Gastrocnemius medialis (tissue), 4 donors: ENCODE results near the gene IGSF6. TPM values are rescaled to one million over a fixed set of nuclear protein-coding genes. Genes with fewer than 3 reads are reported as not detected.

Experiments used
- ATAC-seq, 2 donors: fragments of 150-250 bp; one replicate each; pipeline ENCODE4 v1.9.1; 2016
- DNase-seq, 2 donors: peaks; one replicate each; pipeline ENCODE4 v3.0.0-alpha.2; 2019
- H3K27ac ChIP-seq, 4 donors: fragments of 200-600 bp; sonication (generic); 1 replicate in 1 of 4; 2 replicates in 3 of 4; pipeline ENCODE4 v1.5.1; 2016 to 2018; ENCODE audit warnings: mild to moderate bottlenecking in 2 of 4, moderate library complexity in 1 of 4
- H3K27me3 ChIP-seq, 3 donors: fragments of 200-600 bp; sonication (generic) in 2 of 3; 1 replicate in 1 of 3; 2 replicates in 2 of 3; pipeline versions ENCODE4 v1.5.1 to v1.6.0; 2016 to 2019; ENCODE audit warnings: mild to moderate bottlenecking in 1 of 3, moderate library complexity in 1 of 3
- H3K36me3 ChIP-seq, 2 donors: fragments of 200-600 bp; sonication (generic) in 1 of 2; one replicate each; pipeline ENCODE4 v1.5.1; 2017 to 2018
- H3K4me1 ChIP-seq, 2 donors: fragments of 200-600 bp; sonication (generic) in 1 of 2; one replicate each; pipeline ENCODE4 v1.5.1; 2016 to 2017; ENCODE audit warnings: mild to moderate bottlenecking in 2 of 2
- H3K4me3 ChIP-seq, 4 donors: fragments of 200-600 bp; sonication (generic) in 3 of 4; 1 replicate in 1 of 4; 2 replicates in 3 of 4; pipeline ENCODE4 v1.5.1; 2016 to 2019; ENCODE audit warnings: mild to moderate bottlenecking in 2 of 4
- H3K9me3 ChIP-seq, 3 donors: fragments of 200-600 bp; sonication (generic) in 2 of 3; 1 replicate in 1 of 3; 2 replicates in 2 of 3; pipeline ENCODE4 v1.5.1; 2016 to 2019
- POLR2A ChIP-seq, 2 donors: fragments of 450-650 bp; IDR thresholded peaks; one replicate each; pipeline ENCODE4 v1.6.1; 2017; ENCODE audit warnings: antibody characterized with exemption in 2 of 2, mild to moderate bottlenecking in 2 of 2, moderate library complexity in 2 of 2
- in situ Hi-C, 4 donors: fragments of 200-750 bp; cut with MboI; loops; one replicate each; pipeline versions ENCODE4 v1.15.0 to v1.8.0; 2017; ENCODE audit warnings: low sequenced_read_pairs in 4 of 4
- intact Hi-C: fragments of 100-400 bp; cut with DNase I; formaldehyde crosslinking; loops from one replicate; pipeline ENCODE4 v1.15.1; 2023; ENCODE audit warnings: low total_unique reads
- total RNA-seq, 4 donors: library from RNA; depleted of rRNA; stranded (reverse); fragments of >200 nt; gene quantifications; one replicate each; pipeline versions ENCODE4 v1.1.0 to v1.2.3, GENCODE V29; 2016
- TF ChIP-seq, protein P1 (sequence below), 5 experiments: fragments of 450-650 bp in 3 of 5; fragments of 200-600 bp in 2 of 5; sonication (generic) in 2 of 5; IDR thresholded peaks in 4 of 5; conservative IDR thresholded peaks in 1 of 5; 1 replicate in 4 of 5; 2 replicates in 1 of 5; pipeline ENCODE4 v1.5.1; 2016 to 2019; ENCODE audit warnings: antibody characterized with exemption in 5 of 5, mild to moderate bottlenecking in 3 of 5, moderate library complexity in 3 of 5

The IGSF6 gene
- total RNA-seq, 4 donors from 2014 or later = 0.10 to 0.60 (median 0.39) TPM

- Histone ChIP-seq H3K4me3 (peak overlapping the region; percentile 18 to 42 (median 29)), H3K27me3 (no peaks in the 10 kb centered on the region), H3K4me1 (peaks cover 12 to 29% of the 10 kb centered on the region in 2 donors), H3K27ac (peak overlapping the region; percentile 41 to 64 (median 54)), H3K36me3 (no peaks in the 10 kb centered on the region), H3K9me3 (no peaks in the 10 kb centered on the region)
- in situ Hi-C loops (loop anchor here in 1 of 4 donors (10.0 kb wide), 1 partner anchor 50 kb away; the partner anchor contains the start of gene METTL9), intact Hi-C loops (no loop called here)
- ATAC-seq (peak in 1 of 2 donors; percentile 55), DNase-seq (no peak)
- TF ChIP-seq POLR2A (IDR thresholded peaks at IDR 0.05) = no peak
- TF ChIP-seq, protein P1, sequence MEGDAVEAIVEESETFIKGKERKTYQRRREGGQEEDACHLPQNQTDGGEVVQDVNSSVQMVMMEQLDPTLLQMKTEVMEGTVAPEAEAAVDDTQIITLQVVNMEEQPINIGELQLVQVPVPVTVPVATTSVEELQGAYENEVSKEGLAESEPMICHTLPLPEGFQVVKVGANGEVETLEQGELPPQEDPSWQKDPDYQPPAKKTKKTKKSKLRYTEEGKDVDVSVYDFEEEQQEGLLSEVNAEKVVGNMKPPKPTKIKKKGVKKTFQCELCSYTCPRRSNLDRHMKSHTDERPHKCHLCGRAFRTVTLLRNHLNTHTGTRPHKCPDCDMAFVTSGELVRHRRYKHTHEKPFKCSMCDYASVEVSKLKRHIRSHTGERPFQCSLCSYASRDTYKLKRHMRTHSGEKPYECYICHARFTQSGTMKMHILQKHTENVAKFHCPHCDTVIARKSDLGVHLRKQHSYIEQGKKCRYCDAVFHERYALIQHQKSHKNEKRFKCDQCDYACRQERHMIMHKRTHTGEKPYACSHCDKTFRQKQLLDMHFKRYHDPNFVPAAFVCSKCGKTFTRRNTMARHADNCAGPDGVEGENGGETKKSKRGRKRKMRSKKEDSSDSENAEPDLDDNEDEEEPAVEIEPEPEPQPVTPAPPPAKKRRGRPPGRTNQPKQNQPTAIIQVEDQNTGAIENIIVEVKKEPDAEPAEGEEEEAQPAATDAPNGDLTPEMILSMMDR (IDR thresholded peaks at IDR 0.05 in 4 of 5, conservative IDR thresholded peaks at IDR 0.05 in 1 of 5) = no peak
These were observed 7.1 kb downstream of the IGSF6 start for GRCh38 chr16:21645261-21645721.

- ATAC-seq (no peak), DNase-seq (no peak)
- Histone ChIP-seq H3K9me3 (no peaks in the 10 kb centered on the region), H3K36me3 (no peaks in the 10 kb centered on the region), H3K4me1 (peaks cover 12 to 29% of the 10 kb centered on the region in 2 donors), H3K4me3 (peak overlapping the region in 1 of 4 donors; percentile 42), H3K27ac (peak overlapping the region; percentile 41 to 64 (median 54)), H3K27me3 (no peaks in the 10 kb centered on the region)
- intact Hi-C loops (loop anchor here (5.0 kb wide), 1 partner anchor 47 kb away; the partner anchor contains the start of gene METTL9), in situ Hi-C loops (loop anchor here in 1 of 4 donors (10.0 kb wide), 1 partner anchor 50 kb away; the partner anchor contains the start of gene METTL9)
- TF ChIP-seq, protein P1 (IDR thresholded peaks at IDR 0.05 in 4 of 5, conservative IDR thresholded peaks at IDR 0.05 in 1 of 5) = no peak
- no peak for TF ChIP-seq POLR2A (IDR thresholded peaks at IDR 0.05)
These were observed 7.7 kb downstream of the IGSF6 start for GRCh38 chr16:21644674-21645073.

- Histone ChIP-seq H3K4me3 (no peak overlapping the region), H3K27ac (no peak overlapping the region), H3K36me3 (no peaks in the 10 kb centered on the region), H3K27me3 (no peaks in the 10 kb centered on the region), H3K9me3 (no peaks in the 10 kb centered on the region), H3K4me1 (peaks cover 12 to 25% of the 10 kb centered on the region in 2 donors)
- TF ChIP-seq, protein P1 (IDR thresholded peaks at IDR 0.05 in 4 of 5, conservative IDR thresholded peaks at IDR 0.05 in 1 of 5) = no peak
- no peak for TF ChIP-seq POLR2A (IDR thresholded peaks at IDR 0.05)
- in situ Hi-C loops = loop anchor here in 1 of 4 donors (10.0 kb wide), 1 partner anchor 49 kb away; the partner anchor contains the start of gene METTL9
- intact Hi-C loops = loop anchor here (5.0 kb wide), 1 partner anchor 46 kb away; the partner anchor contains the start of gene METTL9
- DNase-seq (no peak), ATAC-seq (no peak)
These were observed 8.6 kb downstream of the IGSF6 start for GRCh38 chr16:21643785-21644184.

GRCh38 chr16:21642861-21643260, 9.5 kb downstream of the IGSF6 start:
- ATAC-seq (no peak), DNase-seq (no peak)
- Histone ChIP-seq H3K9me3 (no peaks in the 10 kb centered on the region), H3K27me3 (no peaks in the 10 kb centered on the region), H3K4me1 (peaks cover 12 to 24% of the 10 kb centered on the region in 2 donors), H3K4me3 (no peak overlapping the region), H3K36me3 (no peaks in the 10 kb centered on the region), H3K27ac (no peak overlapping the region)
- TF ChIP-seq, protein P1 (IDR thresholded peaks at IDR 0.05 in 4 of 5, conservative IDR thresholded peaks at IDR 0.05 in 1 of 5) = no peak
- in situ Hi-C loops = loop anchor here in 1 of 4 donors (10.0 kb wide), 1 partner anchor 48 kb away; the partner anchor contains the start of gene METTL9
- intact Hi-C loops = loop anchor here (5.0 kb wide), 1 partner anchor 46 kb away; the partner anchor contains the start of gene METTL9
